Measurements from ENCODE around the gene GNAT3. TPM values are rescaled to one million over a fixed set of nuclear protein-coding genes. Genes with fewer than 3 reads are reported as not detected.

GNAT3 gene
- total and polyA plus RNA-seq, 4 donors = not detected

GRCh38 chr7:80532153-80532552 is 20.3 kb upstream of the GNAT3 start:
- H3K9me3 ChIP-seq (ENCODE audit: control insufficient read depth in 4 of 4, low read length in 3 of 4) = no peaks in the 10 kb centered on the region
- TF ChIP-seq RAD21 (IDR thresholded peaks at IDR 0.05) = no peak
- no peak for TF ChIP-seq FOXA1 (IDR thresholded peaks at IDR 0.05)
- TF ChIP-seq HNF4A (conservative IDR thresholded peaks at IDR 0.05) = no peak
- TF ChIP-seq ATF3 (IDR thresholded peaks at IDR 0.05) = no peak
- TF ChIP-seq FOXA2 (IDR thresholded peaks at IDR 0.05) = no peak
- TF ChIP-seq NR2F2 (IDR thresholded peaks at IDR 0.05) = no peak
- no peak for TF ChIP-seq MAX (IDR thresholded peaks at IDR 0.05)

GRCh38 chr7:80530136-80530535 is 18.3 kb upstream of the GNAT3 start:
- no peak for DNase-seq (ENCODE audit: low spot score)
- no peaks in the 10 kb centered on the region for H3K36me3 ChIP-seq (ENCODE audit: control insufficient read depth in 4 of 4, insufficient read depth in 3 of 4, low read depth in 1 of 4, low read length in 3 of 4)
- 93% methylated on average over 1 of the region's 1 CpG for WGBS
- H3K9ac ChIP-seq (ENCODE audit: low read depth in 1 of 2, low read length in 2 of 2) = no peak overlapping the region
- TF ChIP-seq CTCF (IDR thresholded peaks at IDR 0.05; ENCODE audit: low read depth, low read length, missing input control) = no peak
- TF ChIP-seq RAD21 (IDR thresholded peaks at IDR 0.05) = no peak
- no peak for TF ChIP-seq REST (IDR thresholded peaks at IDR 0.05)
- no peak for TF ChIP-seq MAX (IDR thresholded peaks at IDR 0.05)
- no peak for TF ChIP-seq HNF4A (conservative IDR thresholded peaks at IDR 0.05)
- TF ChIP-seq JUND (IDR thresholded peaks at IDR 0.05) = no peak
- TF ChIP-seq HNF4G (IDR thresholded peaks at IDR 0.05) = no peak
- no peak for TF ChIP-seq ZBTB33 (IDR thresholded peaks at IDR 0.05)
- no peak for TF ChIP-seq FOXA2 (IDR thresholded peaks at IDR 0.05)
- TF ChIP-seq NR2F2 (IDR thresholded peaks at IDR 0.05) = no peak
- TF ChIP-seq TAF1 (conservative IDR thresholded peaks at IDR 0.05) = no peak
- TF ChIP-seq GABPA (IDR thresholded peaks at IDR 0.05 in 1 of 2, conservative IDR thresholded peaks at IDR 0.05 in 1 of 2) = no peak
- no peak for TF ChIP-seq SP1 (IDR thresholded peaks at IDR 0.05)
- TF ChIP-seq YY1 (IDR thresholded peaks at IDR 0.05) = no peak
- no peak for TF ChIP-seq FOXA1 (IDR thresholded peaks at IDR 0.05)
- no peak for TF ChIP-seq RXRA (IDR thresholded peaks at IDR 0.05)
- TF ChIP-seq EGR1 (IDR thresholded peaks at IDR 0.05; ENCODE audit: low read depth in 2 of 2) = no peak
- TF ChIP-seq ATF3 (IDR thresholded peaks at IDR 0.05) = no peak
- H3K4me3 ChIP-seq (ENCODE audit: low read depth in 1 of 3, low read length in 3 of 3) = no peak overlapping the region
- H3K4me1 ChIP-seq (ENCODE audit: control insufficient read depth in 4 of 4, insufficient read depth in 4 of 4, low read length in 3 of 4) = no peaks in the 10 kb centered on the region
- no peak overlapping the region for H3K27ac ChIP-seq (ENCODE audit: low read depth in 1 of 2, low read length in 2 of 2)
- no peaks in the 10 kb centered on the region for H3K9me3 ChIP-seq (ENCODE audit: control insufficient read depth in 4 of 4, low read length in 3 of 4)
- H3K27me3 ChIP-seq (ENCODE audit: control insufficient read depth in 4 of 4, insufficient read depth in 4 of 4, low read length in 3 of 4) = no peaks in the 10 kb centered on the region

More at GRCh38 chr7:80532153-80532552, 20.3 kb upstream of the GNAT3 start:
- no peak overlapping the region for H3K9ac ChIP-seq (ENCODE audit: low read depth in 1 of 2, low read length in 2 of 2)
- no peaks in the 10 kb centered on the region for H3K36me3 ChIP-seq (ENCODE audit: control insufficient read depth in 4 of 4, insufficient read depth in 3 of 4, low read depth in 1 of 4, low read length in 3 of 4)
- no peaks in the 10 kb centered on the region for H3K4me1 ChIP-seq (ENCODE audit: control insufficient read depth in 4 of 4, insufficient read depth in 4 of 4, low read length in 3 of 4)
- H3K27me3 ChIP-seq (ENCODE audit: control insufficient read depth in 4 of 4, insufficient read depth in 4 of 4, low read length in 3 of 4) = no peaks in the 10 kb centered on the region
- no peak for DNase-seq (ENCODE audit: low spot score)
- no peak overlapping the region for H3K27ac ChIP-seq (ENCODE audit: low read depth in 1 of 2, low read length in 2 of 2)
- no peak overlapping the region for H3K4me3 ChIP-seq (ENCODE audit: low read depth in 1 of 3, low read length in 3 of 3)
- WGBS = 94% methylated on average over 3 of the region's 3 CpGs

Measured in liver (tissue), 9 donors.